ENCODE results near the gene SURF4.
A peak's percentile ranks its signal among the peaks of the same experiment; 100 is the strongest.
"Not testable (repeated sequence)": the region's sequence is repeated elsewhere in the genome, so short reads cannot be mapped to it uniquely, and the experiment has no call there.

Gene SURF4

GRCh38 chr9:133396952-133397351, 21.1 kb upstream of the SURF4 start:
- DNase-seq = no peak

GRCh38 chr9:133394687-133395271, 18.9 kb upstream of the SURF4 start:
- no peak for DNase-seq

- no peak for DNase-seq
These were observed 17.5 kb upstream of the SURF4 start for GRCh38 chr9:133393399-133393798.

- DNase-seq = not testable (repeated sequence)
These were observed 16.4 kb upstream of the SURF4 start for GRCh38 chr9:133392308-133392707.

- DNase-seq = not testable (repeated sequence)
These were observed 15.6 kb upstream of the SURF4 start for GRCh38 chr9:133391449-133391848.

- DNase-seq = no peak
These were observed 14.9 kb upstream of the SURF4 start for GRCh38 chr9:133390713-133391112.

- DNase-seq = no peak
These were observed 13.7 kb upstream of the SURF4 start for GRCh38 chr9:133389562-133389961.

GRCh38 chr9:133389025-133389557, 13.2 kb upstream of the SURF4 start:
- no peak for DNase-seq

- peak; percentile 45 for DNase-seq
These were observed 11.8 kb upstream of the SURF4 start for GRCh38 chr9:133387680-133388079.

- no peak for DNase-seq
These were observed 10.5 kb upstream of the SURF4 start for GRCh38 chr9:133386338-133386737.

GRCh38 chr9:133385452-133385851, 9.6 kb upstream of the SURF4 start:
- DNase-seq = no peak

- no peak for DNase-seq
These were observed 9.0 kb upstream of the SURF4 start for GRCh38 chr9:133384736-133385321.

- no peak for DNase-seq
These were observed 7.6 kb upstream of the SURF4 start for GRCh38 chr9:133383438-133383837.

- DNase-seq = no peak
These were observed 6.8 kb upstream of the SURF4 start for GRCh38 chr9:133382507-133383141.

- DNase-seq = no peak
These were observed 4.9 kb upstream of the SURF4 start for GRCh38 chr9:133380734-133381133.

GRCh38 chr9:133379153-133380086, 3.6 kb upstream of the SURF4 start:
- no peak for DNase-seq

- no peak for DNase-seq
These were observed 2.6 kb upstream of the SURF4 start for GRCh38 chr9:133378408-133378962.

GRCh38 chr9:133377721-133378216, 1.9 kb upstream of the SURF4 start:
- no peak for DNase-seq

- DNase-seq = not testable (repeated sequence)
These were observed 1.4 kb upstream of the SURF4 start for GRCh38 chr9:133377280-133377679.

GRCh38 chr9:133375116-133375723, 640 bp downstream of the SURF4 start:
- no peak for DNase-seq

GRCh38 chr9:133374612-133375115, 1.2 kb downstream of the SURF4 start:
- DNase-seq = no peak

- DNase-seq = no peak
These were observed 3.7 kb downstream of the SURF4 start for GRCh38 chr9:133372144-133372543.
